CD14-positive monocyte (primary cell): ENCODE results near the gene GLYAT. TPM values are rescaled to one million over a fixed set of nuclear protein-coding genes. Genes with fewer than 3 reads are reported as not detected.

Experiments used
- DNase-seq, 3 donors: peaks; one replicate each; pipeline ENCODE4 v3.0.0-alpha.2; 2011 to 2022
- H2AFZ ChIP-seq: 2 replicates; pipeline ENCODE4 v1.6.0; 2012; ENCODE audit warnings: mild to moderate bottlenecking, low read depth, low read length, inconsistent platforms; ENCODE audit not compliant: insufficient read depth, poor library complexity, severe bottlenecking
- H3K27ac ChIP-seq, 2 donors: 1 replicate in 1 of 2; 2 replicates in 1 of 2; pipeline ENCODE4 v1.5.1; 2012 to 2013; ENCODE audit warnings: low read length in 2 of 2, control low read depth in 1 of 2, inconsistent platforms in 1 of 2, low read depth in 1 of 2, mild to moderate bottlenecking in 1 of 2
- H3K27me3 ChIP-seq, 2 donors: one replicate each; pipeline versions ENCODE4 v1.6.0 to v1.6.1; 2011 to 2013; ENCODE audit warnings: low read length in 2 of 2; ENCODE audit not compliant: control insufficient read depth in 2 of 2, insufficient read depth in 2 of 2
- H3K36me3 ChIP-seq, 2 donors: replicated peaks in 1 of 2; 1 replicate in 1 of 2; 2 replicates in 1 of 2; pipeline versions ENCODE4 v1.5.1 to v1.6.1; 2012 to 2013; ENCODE audit warnings: low read length in 2 of 2, control low read depth in 1 of 2, inconsistent platforms in 1 of 2, mild to moderate bottlenecking in 1 of 2; ENCODE audit not compliant: insufficient read depth in 2 of 2, control insufficient read depth in 1 of 2
- H3K4me1 ChIP-seq, 2 donors: 1 replicate in 1 of 2; 2 replicates in 1 of 2; pipeline versions ENCODE4 v1.5.1 to v1.6.1; 2012 to 2013; ENCODE audit warnings: low read length in 2 of 2, control low read depth in 1 of 2, inconsistent platforms in 1 of 2, mild to moderate bottlenecking in 1 of 2, moderate library complexity in 1 of 2; ENCODE audit not compliant: insufficient read depth in 2 of 2, control insufficient read depth in 1 of 2
- H3K4me2 ChIP-seq: replicated peaks from 2 replicates; pipeline ENCODE3; 2012; ENCODE audit warnings: low read length, moderate library complexity, mild to moderate bottlenecking; ENCODE audit not compliant: poor library complexity, severe bottlenecking; ENCODE audit errors: extremely low read depth
- H3K4me3 ChIP-seq, 3 experiments: fragments of 200-600 bp in 1 of 3; sonication (generic) in 1 of 3; replicated peaks in 1 of 3; 1 replicate in 2 of 3; 2 replicates in 1 of 3; pipeline ENCODE4 v1.5.1; 2011 to 2013; ENCODE audit warnings: low read length in 3 of 3, mild to moderate bottlenecking in 3 of 3, control low read depth in 2 of 3, low read depth in 2 of 3, inconsistent platforms in 1 of 3, moderate library complexity in 1 of 3
- H3K79me2 ChIP-seq: 2 replicates; pipeline ENCODE4 v1.6.0; 2012; ENCODE audit warnings: mild to moderate bottlenecking, control low read depth, inconsistent platforms, low read length, moderate library complexity; ENCODE audit not compliant: insufficient read depth
- H3K9ac ChIP-seq: 2 replicates; pipeline ENCODE4 v1.6.0; 2017; ENCODE audit warnings: low read length, mild to moderate bottlenecking; ENCODE audit not compliant: insufficient read depth, poor library complexity, severe bottlenecking
- H3K9me3 ChIP-seq, 2 donors: replicated peaks in 1 of 2; 1 replicate in 1 of 2; 2 replicates in 1 of 2; pipeline versions ENCODE4 v1.5.1 to v1.6.1; 2012 to 2013; ENCODE audit warnings: low read length in 2 of 2, control low read depth in 1 of 2; ENCODE audit not compliant: control insufficient read depth in 1 of 2, insufficient read depth in 1 of 2
- H4K20me1 ChIP-seq: 2 replicates; pipeline ENCODE4 v1.6.0; 2012; ENCODE audit warnings: mild to moderate bottlenecking, low read length, control low read depth, moderate library complexity; ENCODE audit not compliant: insufficient read depth
- H3K27ac Mint-ChIP-seq, 7 donors: one replicate each; pipeline ENCODE4 v1.8.0; 2020; ENCODE audit warnings: mild to moderate bottlenecking in 7 of 7, mixed read lengths in 7 of 7, moderate library complexity in 6 of 7, inconsistent platforms in 2 of 7
- H3K27me3 Mint-ChIP-seq, 3 donors: one replicate each; pipeline ENCODE4 v1.8.0; 2021 to 2022; ENCODE audit warnings: low read depth in 3 of 3, mild to moderate bottlenecking in 3 of 3, mixed read lengths in 3 of 3, moderate library complexity in 3 of 3, inconsistent platforms in 1 of 3
- H3K36me3 Mint-ChIP-seq, 2 donors: one replicate each; pipeline ENCODE4 v1.8.0; 2020; ENCODE audit warnings: mixed read lengths in 2 of 2, inconsistent platforms in 1 of 2, mild to moderate bottlenecking in 1 of 2
- H3K4me1 Mint-ChIP-seq: one replicate; pipeline ENCODE4 v1.8.0; 2020; ENCODE audit warnings: mild to moderate bottlenecking, mixed read lengths
- H3K4me3 Mint-ChIP-seq, 2 donors: one replicate each; pipeline ENCODE4 v1.8.0; 2020; ENCODE audit warnings: mild to moderate bottlenecking in 2 of 2, mixed read lengths in 2 of 2, moderate library complexity in 1 of 2
- H3K9me3 Mint-ChIP-seq, 7 donors: one replicate each; pipeline ENCODE4 v1.8.0; 2020 to 2022; ENCODE audit warnings: mixed read lengths in 7 of 7, mild to moderate bottlenecking in 6 of 7, moderate library complexity in 6 of 7, inconsistent platforms in 2 of 7
- CTCF ChIP-seq: fragments of 200-600 bp; IDR thresholded peaks from one replicate; pipeline ENCODE4 v1.8.0; 2022; ENCODE audit warnings: antibody characterized with exemption, mild to moderate bottlenecking
- WGBS: methylation state at CpG from one replicate; pipeline ENCODE4 v1.1.5; 2013; ENCODE audit warnings: missing lambda C conversion rate; ENCODE audit not compliant: insufficient coverage; 5-methylcytosine and 5-hydroxymethylcytosine counted together
- intact Hi-C, 2 donors: fragments of 100-400 bp; cut with micrococcal nuclease; formaldehyde crosslinking; loops; one replicate each; pipeline versions ENCODE4 v1.15.0 to v1.15.1; 2023
- polyA plus RNA-seq, 3 donors: library from polyadenylated mRNA; depleted of rRNA in 1 of 3; unstranded in 2 of 3; stranded (reverse) in 1 of 3; fragments of 300-500 nt in 2 of 3; fragments of >200 nt in 1 of 3; fragmentation: Illumina TruSeq in 2 of 3; gene quantifications; 1 replicate in 2 of 3; 2 replicates in 1 of 3; pipeline ENCODE4 v1.2.3, GENCODE V29; 2012 to 2021

Gene GLYAT
- polyA plus RNA-seq, 3 donors, result not detected

- H3K36me3 ChIP-seq, result no peaks in the 10 kb centered on the region
- H3K36me3 Mint-ChIP-seq, result no peaks in the 10 kb centered on the region
- H3K27ac ChIP-seq, result no peak overlapping the region
- H3K79me2 ChIP-seq, result no peaks in the 10 kb centered on the region
- no peak overlapping the region for H3K9ac ChIP-seq
- intact Hi-C loops, result no loop called here
- no peaks in the 10 kb centered on the region for H3K27me3 Mint-ChIP-seq
- no peaks in the 10 kb centered on the region for H3K4me1 Mint-ChIP-seq
- 84% methylated on average over 4 of the region's 6 CpGs for WGBS
- H3K9me3 ChIP-seq, result no peaks in the 10 kb centered on the region
- TF ChIP-seq CTCF, result no peak
- H3K4me3 Mint-ChIP-seq, result no peak overlapping the region
- no peak overlapping the region for H3K4me2 ChIP-seq
- no peaks in the 10 kb centered on the region for H3K4me1 ChIP-seq
- no peak overlapping the region for H3K27ac Mint-ChIP-seq
- no peak for DNase-seq
- H3K4me3 ChIP-seq, result no peak overlapping the region
- no peaks in the 10 kb centered on the region for H4K20me1 ChIP-seq
- H2AFZ ChIP-seq, result no peak overlapping the region
- H3K9me3 Mint-ChIP-seq, result peaks cover 0 to 4% (median 0%) of the 10 kb centered on the region in 7 donors
- no peaks in the 10 kb centered on the region for H3K27me3 ChIP-seq
These were observed 59.6 kb downstream of the GLYAT start for GRCh38 chr11:58671983-58672633.

GRCh38 chr11:58659910-58660570, 71.7 kb downstream of the GLYAT start:
- 85% methylated on average over 2 of the region's 5 CpGs for WGBS

More at GRCh38 chr11:58659910-58660570, 71.7 kb downstream of the GLYAT start:
- Mint-ChIP-seq H3K36me3 (no peaks in the 10 kb centered on the region), H3K27ac (peak overlapping the region in 1 of 7 donors; percentile 12), H3K4me1 (no peaks in the 10 kb centered on the region), H3K9me3 (peaks cover 0 to 10% (median 6%) of the 10 kb centered on the region in 7 donors), H3K4me3 (no peak overlapping the region), H3K27me3 (peaks cover 0 to 2% (median 0%) of the 10 kb centered on the region in 3 donors)
- no peak overlapping the region for H3K4me2 ChIP-seq
- H3K9ac ChIP-seq, result no peak overlapping the region
- H3K27ac ChIP-seq, result no peak overlapping the region
- no peaks in the 10 kb centered on the region for H3K36me3 ChIP-seq
- H3K4me1 ChIP-seq, result no peaks in the 10 kb centered on the region
- no peak for DNase-seq
- H3K9me3 ChIP-seq, result peaks cover 0 to 5% of the 10 kb centered on the region in 2 donors
- TF ChIP-seq CTCF, result no peak
- no peaks in the 10 kb centered on the region for H4K20me1 ChIP-seq
- no peak overlapping the region for H2AFZ ChIP-seq
- H3K27me3 ChIP-seq, result no peaks in the 10 kb centered on the region
- H3K79me2 ChIP-seq, result no peaks in the 10 kb centered on the region
- intact Hi-C loops, result loop anchor here in 1 of 2 donors (10.0 kb wide), 2 partner anchors 245 to 405 kb away; no protein-coding TSS in a partner anchor
- H3K4me3 ChIP-seq, result no peak overlapping the region
